ENCODE measurements around the gene DPH7. TPM values are rescaled to one million over a fixed set of nuclear protein-coding genes. Genes with fewer than 3 reads are reported as not detected.
A peak's percentile ranks its signal among the peaks of the same experiment; 100 is the strongest.

Gene DPH7
- total RNA-seq, 5 donors from 2014 or later (not counting 1 experiment from before 2014, with no cell fraction given), result 45.0 to 71.0 (median 66.3) TPM

GRCh38 chr9:137620048-137620405 is 41.3 kb upstream of the DPH7 start:
- H3K27me3 ChIP-seq (replicated peaks in 1 of 2; ENCODE audit: control insufficient read depth in 2 of 2, extremely low read depth in 1 of 2, insufficient read depth in 2 of 2, low read length in 1 of 2), result no peaks in the 10 kb centered on the region
- DNase-seq (no peak), ATAC-seq (replicated peaks in 1 of 4) (no peak)
- Mint-ChIP-seq H3K9me3 (no peaks in the 10 kb centered on the region), H3K4me3 (peak overlapping the region; percentile 81 to 92 (median 83)), H3K27ac (peak overlapping the region; percentile 78 to 82), H3K36me3 (peaks cover 3% of the 10 kb centered on the region), H3K4me1 (peaks cover 46 to 56% (median 50%) of the 10 kb centered on the region in 3 donors), H3K27me3 (no peaks in the 10 kb centered on the region)
- peak overlapping the region; percentile 27 for H3K27ac ChIP-seq (ENCODE audit: low read length)
- peak overlapping the region; percentile 57 to 91 for H3K4me3 ChIP-seq (ENCODE audit: control insufficient read depth in 1 of 2, extremely low read depth in 1 of 2, low read length in 1 of 2)
- ChIA-PET POLR2A (interaction anchor here in 1 of 2 donors (0.5 kb wide), 1 partner anchor 46 kb away, joined by 4 read pairs; no protein-coding TSS in a partner anchor), CTCF (no interaction called here)
- H3K4me1 ChIP-seq (ENCODE audit: control insufficient read depth in 1 of 2, extremely low read depth in 1 of 2, insufficient read depth in 2 of 2, low read length in 2 of 2), result peaks cover 24 to 56% of the 10 kb centered on the region in 2 experiments
- no CpG with 5 or more reads among the region's 4 CpGs for WGBS (ENCODE audit: insufficient coverage)
- no peaks in the 10 kb centered on the region for H3K9me3 ChIP-seq
- peaks cover 7 to 14% of the 10 kb centered on the region in 2 donors for H3K36me3 ChIP-seq (ENCODE audit: control insufficient read depth in 2 of 2, extremely low read depth in 1 of 2, insufficient read depth in 1 of 2, low read length in 1 of 2)

- DNase-seq, result peak in 9 of 35 experiments; percentile 8 to 52 (median 25)
- Histone ChIP-seq H3K27me3 (replicated peaks in 1 of 2; ENCODE audit: control insufficient read depth in 2 of 2, extremely low read depth in 1 of 2, insufficient read depth in 2 of 2, low read length in 1 of 2) (no peaks in the 10 kb centered on the region), H3K9me3 (no peaks in the 10 kb centered on the region), H3K4me1 (ENCODE audit: control insufficient read depth in 1 of 2, extremely low read depth in 1 of 2, insufficient read depth in 2 of 2, low read length in 2 of 2) (peaks cover 24 to 52% of the 10 kb centered on the region in 2 experiments), H3K27ac (ENCODE audit: low read length) (peak overlapping the region; percentile 27), H3K4me3 (ENCODE audit: control insufficient read depth in 1 of 2, extremely low read depth in 1 of 2, low read length in 1 of 2) (peak overlapping the region; percentile 57 to 91), H3K36me3 (ENCODE audit: control insufficient read depth in 2 of 2, extremely low read depth in 1 of 2, insufficient read depth in 1 of 2, low read length in 1 of 2) (peaks cover 8 to 19% of the 10 kb centered on the region in 2 donors)
- WGBS (ENCODE audit: insufficient coverage), result 1% methylated on average over 58 of the region's 58 CpGs
- ChIA-PET POLR2A (interaction anchor here in 1 of 2 donors (0.5 to 0.8 kb wide), 2 partner anchors 29 to 46 kb away, joined by 3 to 4 read pairs; partner anchors contain the start of gene ZMYND19), CTCF (interaction anchor here in 1 of 2 donors (0.6 kb wide), 1 partner anchor 468 kb away, joined by 3 read pairs; no protein-coding TSS in a partner anchor)
- peaks cover 43 to 50% (median 49%) of the 10 kb centered on the region in 3 donors for H3K4me1 Mint-ChIP-seq
- no peaks in the 10 kb centered on the region for H3K27me3 Mint-ChIP-seq
- ATAC-seq (replicated peaks in 1 of 4), result peak; percentile 7 to 16 (median 14)
- H3K27ac Mint-ChIP-seq, result peak overlapping the region; percentile 78 to 82
- peaks cover 5% of the 10 kb centered on the region for H3K36me3 Mint-ChIP-seq
- peak overlapping the region; percentile 81 to 92 (median 83) for H3K4me3 Mint-ChIP-seq
- H3K9me3 Mint-ChIP-seq, result no peaks in the 10 kb centered on the region
Observed at GRCh38 chr9:137619240-137620047, 40.7 kb upstream of the DPH7 start.

GRCh38 chr9:137618105-137619067 is 39.7 kb upstream of the DPH7 start, which contains the start of gene EHMT1:
EHMT1 (plus strand) TSS chr9:137619005; CDS start chr9:137619029, 24 bp downstream.
- peaks cover 39 to 45% (median 44%) of the 10 kb centered on the region in 3 donors for H3K4me1 Mint-ChIP-seq
- DNase-seq (peak; percentile 68 to 96 (median 85)), ATAC-seq (replicated peaks in 1 of 4) (peak; percentile 84 to 89 (median 86))
- ChIA-PET POLR2A (interaction anchor here (0.5 to 0.8 kb wide), 2 partner anchors 28 to 1659 kb away, joined by 3 to 6 read pairs; partner anchors contain the start of gene ZMYND19 (in 1 of the 2)), CTCF (interaction anchor here in 1 of 2 donors (0.6 kb wide), 1 partner anchor 467 kb away, joined by 3 read pairs; no protein-coding TSS in a partner anchor)
- H3K36me3 Mint-ChIP-seq, result peaks cover 2% of the 10 kb centered on the region
- H3K9me3 Mint-ChIP-seq, result no peaks in the 10 kb centered on the region
- peak within 1 kb of the TSS; percentile 83 for H3K27ac ChIP-seq (ENCODE audit: low read length)
- no peaks in the 10 kb centered on the region for H3K9me3 ChIP-seq
- under 1% methylated on average over 77 of the region's 94 CpGs for WGBS (ENCODE audit: insufficient coverage)
- H3K27me3 Mint-ChIP-seq, result no peaks in the 10 kb centered on the region
- peaks cover 24 to 49% of the 10 kb centered on the region in 2 experiments for H3K4me1 ChIP-seq (ENCODE audit: control insufficient read depth in 1 of 2, extremely low read depth in 1 of 2, insufficient read depth in 2 of 2, low read length in 2 of 2)
- peak within 1 kb of the TSS; percentile 87 to 92 for H3K27ac Mint-ChIP-seq
- no peaks in the 10 kb centered on the region for H3K27me3 ChIP-seq (replicated peaks in 1 of 2; ENCODE audit: control insufficient read depth in 2 of 2, extremely low read depth in 1 of 2, insufficient read depth in 2 of 2, low read length in 1 of 2)
- peak within 1 kb of the TSS; percentile 81 to 92 (median 83) for H3K4me3 Mint-ChIP-seq
- H3K36me3 ChIP-seq (ENCODE audit: control insufficient read depth in 2 of 2, extremely low read depth in 1 of 2, insufficient read depth in 1 of 2, low read length in 1 of 2), result peaks cover 12 to 28% of the 10 kb centered on the region in 2 donors
- peak within 1 kb of the TSS; percentile 66 to 95 for H3K4me3 ChIP-seq (ENCODE audit: control insufficient read depth in 1 of 2, extremely low read depth in 1 of 2, low read length in 1 of 2)

- peaks cover 14 to 51% of the 10 kb centered on the region in 2 experiments for H3K4me1 ChIP-seq (ENCODE audit: control insufficient read depth in 1 of 2, extremely low read depth in 1 of 2, insufficient read depth in 2 of 2, low read length in 2 of 2)
- CTCF ChIA-PET, result no interaction called here
Observed at GRCh38 chr9:137615387-137615871, 36.7 kb upstream of the DPH7 start.

GRCh38 chr9:137614631-137615386 is 36.1 kb upstream of the DPH7 start:
- POLR2A ChIA-PET, result no interaction called here
- H3K36me3 Mint-ChIP-seq, result peaks cover 2% of the 10 kb centered on the region
- H3K27ac Mint-ChIP-seq, result peak overlapping the region in 1 of 2 donors; percentile 28

More at GRCh38 chr9:137615387-137615871, 36.7 kb upstream of the DPH7 start:
- Histone ChIP-seq H3K27me3 (replicated peaks in 1 of 2; ENCODE audit: control insufficient read depth in 2 of 2, extremely low read depth in 1 of 2, insufficient read depth in 2 of 2, low read length in 1 of 2) (no peaks in the 10 kb centered on the region), H3K4me3 (ENCODE audit: control insufficient read depth in 1 of 2, extremely low read depth in 1 of 2, low read length in 1 of 2) (no peak overlapping the region), H3K9me3 (no peaks in the 10 kb centered on the region), H3K36me3 (ENCODE audit: control insufficient read depth in 2 of 2, extremely low read depth in 1 of 2, insufficient read depth in 1 of 2, low read length in 1 of 2) (peaks cover 6 to 28% of the 10 kb centered on the region in 2 donors), H3K27ac (ENCODE audit: low read length) (no peak overlapping the region)
- Mint-ChIP-seq H3K4me3 (no peak overlapping the region), H3K4me1 (peaks cover 37 to 44% (median 37%) of the 10 kb centered on the region in 3 donors), H3K27me3 (no peaks in the 10 kb centered on the region), H3K9me3 (no peaks in the 10 kb centered on the region), H3K36me3 (peaks cover 2% of the 10 kb centered on the region), H3K27ac (no peak overlapping the region)
- POLR2A ChIA-PET, result no interaction called here
- no peak for ATAC-seq (replicated peaks in 1 of 4)
- WGBS (ENCODE audit: insufficient coverage), result 97% methylated on average over 18 of the region's 19 CpGs
- no peak for DNase-seq

More at GRCh38 chr9:137614631-137615386, 36.1 kb upstream of the DPH7 start:
- Histone ChIP-seq H3K4me1 (ENCODE audit: control insufficient read depth in 1 of 2, extremely low read depth in 1 of 2, insufficient read depth in 2 of 2, low read length in 2 of 2) (peaks cover 8 to 46% of the 10 kb centered on the region in 2 experiments), H3K9me3 (no peaks in the 10 kb centered on the region), H3K36me3 (ENCODE audit: control insufficient read depth in 2 of 2, extremely low read depth in 1 of 2, insufficient read depth in 1 of 2, low read length in 1 of 2) (peaks cover 6 to 28% of the 10 kb centered on the region in 2 donors), H3K27ac (ENCODE audit: low read length) (no peak overlapping the region), H3K27me3 (replicated peaks in 1 of 2; ENCODE audit: control insufficient read depth in 2 of 2, extremely low read depth in 1 of 2, insufficient read depth in 2 of 2, low read length in 1 of 2) (no peaks in the 10 kb centered on the region), H3K4me3 (ENCODE audit: control insufficient read depth in 1 of 2, extremely low read depth in 1 of 2, low read length in 1 of 2) (no peak overlapping the region)
- Mint-ChIP-seq H3K9me3 (no peaks in the 10 kb centered on the region), H3K4me3 (no peak overlapping the region), H3K27me3 (no peaks in the 10 kb centered on the region), H3K4me1 (peaks cover 32 to 41% (median 34%) of the 10 kb centered on the region in 3 donors)
- DNase-seq (no peak), ATAC-seq (replicated peaks in 1 of 4) (no peak)
- CTCF ChIA-PET, result no interaction called here
- 97% methylated on average over 22 of the region's 25 CpGs for WGBS (ENCODE audit: insufficient coverage)

Measured in T-cell (primary cell).